HEK293 (cell line): Measurements from ENCODE around the gene SLMAP.
"Not testable (repeated sequence)": the region's sequence is repeated elsewhere in the genome, so short reads cannot be mapped to it uniquely, and the experiment has no call there.

Experiments
- CTCF ChIA-PET: fragments of 350-600 bp; formaldehyde crosslinking; extraction: SDS; loops from one replicate; lab custom pipeline; 2021; ENCODE audit warnings: antibody characterized with exemption; lab: Yijun Ruan, JAX
- POLR2A ChIA-PET: fragments of 300-600 bp; formaldehyde crosslinking; extraction: SDS; loops from one replicate; lab custom pipeline; 2020; ENCODE audit warnings: antibody characterized with exemption, inconsistent platforms; lab: Yijun Ruan, JAX
- H3K27ac ChIP-seq: fragments of 200-500 bp; sonication (Bioruptor generic); 2 replicates; pipeline ENCODE4 v1.5.1; 2014; ENCODE audit warnings: low read depth, low read length, control low read depth, inconsistent platforms; ENCODE audit errors: extremely low read depth
- H3K36me3 ChIP-seq, 2 experiments: fragments of 200-500 bp in 1 of 2; sonication (Bioruptor generic) in 1 of 2; 1 replicate in 1 of 2; 2 replicates in 1 of 2; pipeline ENCODE4 v1.5.1; 2014 to 2017; ENCODE audit warnings: inconsistent platforms in 2 of 2, low read length in 2 of 2; ENCODE audit not compliant: control insufficient read depth in 2 of 2, insufficient read depth in 1 of 2
- H3K4me1 ChIP-seq: fragments of 200-500 bp; sonication (Bioruptor generic); 2 replicates; pipeline ENCODE4 v1.5.1; 2014; ENCODE audit warnings: mild to moderate bottlenecking, low read length, inconsistent platforms; ENCODE audit not compliant: control insufficient read depth, insufficient read depth
- H3K4me3 ChIP-seq: 2 replicates; pipeline ENCODE4 v1.5.1; 2011; ENCODE audit warnings: low read depth, mild to moderate bottlenecking, control low read depth, low read length, moderate library complexity
- H3K9me3 ChIP-seq: fragments of 200-500 bp; sonication (Bioruptor generic); 2 replicates; pipeline ENCODE4 v1.5.1; 2014; ENCODE audit warnings: low read depth, low read length, inconsistent platforms; ENCODE audit not compliant: control insufficient read depth, insufficient read depth
- GLIS2 ChIP-seq: fragments of 450-650 bp; formaldehyde crosslinking; IDR thresholded peaks from 2 replicates; pipeline ENCODE4 v1.5.1; 2016; ENCODE audit warnings: missing biosample characterization, missing genetic modification characterization
- HOXA7 ChIP-seq: sonication (generic); formaldehyde crosslinking; IDR thresholded peaks from 2 replicates; pipeline ENCODE4 v1.8.1; 2022; ENCODE audit warnings: missing genetic modification reagents, borderline replicate concordance
- PRDM1 ChIP-seq: fragments of 450-650 bp; formaldehyde crosslinking; IDR thresholded peaks from 2 replicates; pipeline ENCODE4; 2016; ENCODE audit warnings: missing biosample characterization, missing genetic modification characterization
- RBAK ChIP-seq: fragments of 450-650 bp; formaldehyde crosslinking; IDR thresholded peaks from 2 replicates; pipeline ENCODE4 v1.5.1; 2016; ENCODE audit warnings: missing biosample characterization, missing genetic modification characterization
- SP3 ChIP-seq: fragments of 450-650 bp; formaldehyde crosslinking; IDR thresholded peaks from 2 replicates; pipeline ENCODE4 v1.5.1; 2016; ENCODE audit warnings: missing biosample characterization, missing genetic modification characterization
- ZBTB17 ChIP-seq: fragments of 450-650 bp; formaldehyde crosslinking; IDR thresholded peaks from 2 replicates; pipeline ENCODE4 v1.5.1; 2016; ENCODE audit warnings: missing biosample characterization, missing genetic modification characterization
- ZBTB48 ChIP-seq: fragments of 450-650 bp; formaldehyde crosslinking; IDR thresholded peaks from 2 replicates; pipeline ENCODE4 v1.5.1; 2016; ENCODE audit warnings: missing biosample characterization, missing genetic modification characterization
- ZNF121 ChIP-seq: fragments of 450-650 bp; formaldehyde crosslinking; IDR thresholded peaks from 2 replicates; pipeline ENCODE4 v1.5.1; 2016; ENCODE audit warnings: missing biosample characterization, missing genetic modification characterization
- ZNF146 ChIP-seq: fragments of 450-650 bp; formaldehyde crosslinking; IDR thresholded peaks from 2 replicates; pipeline ENCODE4 v1.5.1; 2016; ENCODE audit warnings: missing biosample characterization, missing genetic modification characterization
- ZNF16 ChIP-seq: fragments of 450-650 bp; formaldehyde crosslinking; IDR thresholded peaks from 2 replicates; pipeline ENCODE4 v1.5.1; 2016; ENCODE audit warnings: low read depth, missing biosample characterization, missing genetic modification characterization
- ZNF174 ChIP-seq: fragments of 450-650 bp; formaldehyde crosslinking; IDR thresholded peaks from 2 replicates; pipeline ENCODE4 v1.5.0; 2017; ENCODE audit warnings: missing biosample characterization, mild to moderate bottlenecking, missing genetic modification characterization
- ZNF239 ChIP-seq: fragments of 450-650 bp; formaldehyde crosslinking; IDR thresholded peaks from 2 replicates; pipeline ENCODE4 v1.5.1; 2016; ENCODE audit warnings: missing biosample characterization, missing genetic modification characterization
- ZNF324 ChIP-seq: fragments of 450-650 bp; formaldehyde crosslinking; IDR thresholded peaks from 2 replicates; pipeline ENCODE4 v1.5.1; 2016; ENCODE audit warnings: missing biosample characterization, missing genetic modification characterization
- ZNF350 ChIP-seq: fragments of 450-650 bp; formaldehyde crosslinking; IDR thresholded peaks from 2 replicates; pipeline ENCODE4 v1.5.0; 2017; ENCODE audit warnings: missing biosample characterization, mild to moderate bottlenecking, missing genetic modification characterization
- ZNF423 ChIP-seq: fragments of 450-650 bp; formaldehyde crosslinking; IDR thresholded peaks from 2 replicates; pipeline ENCODE4 v1.5.1; 2016; ENCODE audit warnings: missing biosample characterization, missing genetic modification characterization
- ZNF580 ChIP-seq: fragments of 450-650 bp; formaldehyde crosslinking; IDR thresholded peaks from 2 replicates; pipeline ENCODE4 v1.5.1; 2016; ENCODE audit warnings: missing biosample characterization, missing genetic modification characterization
- ZNF777 ChIP-seq: fragments of 450-650 bp; formaldehyde crosslinking; IDR thresholded peaks from 2 replicates; pipeline ENCODE4 v1.5.1; 2017; ENCODE audit warnings: missing biosample characterization, missing genetic modification characterization, borderline replicate concordance
- TF ChIP-seq, protein P1 (sequence below): fragments of 450-650 bp; formaldehyde crosslinking; IDR thresholded peaks from 2 replicates; pipeline ENCODE4 v1.5.1; 2017; ENCODE audit warnings: missing biosample characterization, missing genetic modification characterization
- TF ChIP-seq, protein P2 (sequence below): fragments of 450-650 bp; formaldehyde crosslinking; IDR thresholded peaks from 2 replicates; pipeline ENCODE4 v1.5.1; 2016; ENCODE audit warnings: missing biosample characterization, missing genetic modification characterization
- TF ChIP-seq, protein P3 (sequence below): fragments of 450-650 bp; formaldehyde crosslinking; IDR thresholded peaks from 2 replicates; pipeline ENCODE4 v1.5.1; 2016; ENCODE audit warnings: missing biosample characterization, missing genetic modification characterization, borderline replicate concordance

The SLMAP gene

GRCh38 chr3:57805674-57806073 lies 49.6 kb downstream of the SLMAP start:
- Histone ChIP-seq H3K4me3 (no peak overlapping the region), H3K27ac (no peak overlapping the region), H3K4me1 (no peaks in the 10 kb centered on the region; the same call in 1 of the 2 replicates), H3K9me3 (no peaks in the 10 kb centered on the region), H3K36me3 (no peaks in the 10 kb centered on the region)
- ChIA-PET POLR2A (interaction anchor here (0.7 kb wide), 2 partner anchors 10 to 50 kb away, joined by 3 to 4 read pairs; no protein-coding TSS in a partner anchor), CTCF (interaction anchor here (0.6 to 0.7 kb wide), 2 partner anchors 160 to 191 kb away, joined by 4 read pairs; no protein-coding TSS in a partner anchor)
- TF ChIP-seq ZNF777 (tag by site-specific recombination) (no peak), ZNF324 (tag by site-specific recombination) (no peak), ZBTB48 (tag by site-specific recombination) (no peak), ZNF121 (no peak), ZNF350 (tag by site-specific recombination) (no peak)
- TF ChIP-seq, protein P1, sequence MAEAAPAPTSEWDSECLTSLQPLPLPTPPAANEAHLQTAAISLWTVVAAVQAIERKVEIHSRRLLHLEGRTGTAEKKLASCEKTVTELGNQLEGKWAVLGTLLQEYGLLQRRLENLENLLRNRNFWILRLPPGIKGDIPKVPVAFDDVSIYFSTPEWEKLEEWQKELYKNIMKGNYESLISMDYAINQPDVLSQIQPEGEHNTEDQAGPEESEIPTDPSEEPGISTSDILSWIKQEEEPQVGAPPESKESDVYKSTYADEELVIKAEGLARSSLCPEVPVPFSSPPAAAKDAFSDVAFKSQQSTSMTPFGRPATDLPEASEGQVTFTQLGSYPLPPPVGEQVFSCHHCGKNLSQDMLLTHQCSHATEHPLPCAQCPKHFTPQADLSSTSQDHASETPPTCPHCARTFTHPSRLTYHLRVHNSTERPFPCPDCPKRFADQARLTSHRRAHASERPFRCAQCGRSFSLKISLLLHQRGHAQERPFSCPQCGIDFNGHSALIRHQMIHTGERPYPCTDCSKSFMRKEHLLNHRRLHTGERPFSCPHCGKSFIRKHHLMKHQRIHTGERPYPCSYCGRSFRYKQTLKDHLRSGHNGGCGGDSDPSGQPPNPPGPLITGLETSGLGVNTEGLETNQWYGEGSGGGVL (tag by site-specific recombination) = 0 out of 2 replicates have a peak, but pooled peaks have one; percentile 10
- TF ChIP-seq, protein P2, sequence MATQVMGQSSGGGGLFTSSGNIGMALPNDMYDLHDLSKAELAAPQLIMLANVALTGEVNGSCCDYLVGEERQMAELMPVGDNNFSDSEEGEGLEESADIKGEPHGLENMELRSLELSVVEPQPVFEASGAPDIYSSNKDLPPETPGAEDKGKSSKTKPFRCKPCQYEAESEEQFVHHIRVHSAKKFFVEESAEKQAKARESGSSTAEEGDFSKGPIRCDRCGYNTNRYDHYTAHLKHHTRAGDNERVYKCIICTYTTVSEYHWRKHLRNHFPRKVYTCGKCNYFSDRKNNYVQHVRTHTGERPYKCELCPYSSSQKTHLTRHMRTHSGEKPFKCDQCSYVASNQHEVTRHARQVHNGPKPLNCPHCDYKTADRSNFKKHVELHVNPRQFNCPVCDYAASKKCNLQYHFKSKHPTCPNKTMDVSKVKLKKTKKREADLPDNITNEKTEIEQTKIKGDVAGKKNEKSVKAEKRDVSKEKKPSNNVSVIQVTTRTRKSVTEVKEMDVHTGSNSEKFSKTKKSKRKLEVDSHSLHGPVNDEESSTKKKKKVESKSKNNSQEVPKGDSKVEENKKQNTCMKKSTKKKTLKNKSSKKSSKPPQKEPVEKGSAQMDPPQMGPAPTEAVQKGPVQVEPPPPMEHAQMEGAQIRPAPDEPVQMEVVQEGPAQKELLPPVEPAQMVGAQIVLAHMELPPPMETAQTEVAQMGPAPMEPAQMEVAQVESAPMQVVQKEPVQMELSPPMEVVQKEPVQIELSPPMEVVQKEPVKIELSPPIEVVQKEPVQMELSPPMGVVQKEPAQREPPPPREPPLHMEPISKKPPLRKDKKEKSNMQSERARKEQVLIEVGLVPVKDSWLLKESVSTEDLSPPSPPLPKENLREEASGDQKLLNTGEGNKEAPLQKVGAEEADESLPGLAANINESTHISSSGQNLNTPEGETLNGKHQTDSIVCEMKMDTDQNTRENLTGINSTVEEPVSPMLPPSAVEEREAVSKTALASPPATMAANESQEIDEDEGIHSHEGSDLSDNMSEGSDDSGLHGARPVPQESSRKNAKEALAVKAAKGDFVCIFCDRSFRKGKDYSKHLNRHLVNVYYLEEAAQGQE (tag by site-specific recombination) = peak; percentile 90

GRCh38 chr3:57806195-57806594 lies 50.1 kb downstream of the SLMAP start:
- not testable (repeated sequence) for H3K9me3 ChIP-seq, H3K36me3 ChIP-seq
- TF ChIP-seq ZNF580 (tag by site-specific recombination) (peak; percentile 78), ZNF146 (tag by site-specific recombination) (peak; percentile 98)
- TF ChIP-seq, all 188 proteins: peak for 2; not testable (repeated sequence) for 186
- H3K27ac ChIP-seq, H3K4me1 ChIP-seq, CTCF ChIA-PET, H3K4me3 ChIP-seq, POLR2A ChIA-PET: not testable (repeated sequence)

DNA sequence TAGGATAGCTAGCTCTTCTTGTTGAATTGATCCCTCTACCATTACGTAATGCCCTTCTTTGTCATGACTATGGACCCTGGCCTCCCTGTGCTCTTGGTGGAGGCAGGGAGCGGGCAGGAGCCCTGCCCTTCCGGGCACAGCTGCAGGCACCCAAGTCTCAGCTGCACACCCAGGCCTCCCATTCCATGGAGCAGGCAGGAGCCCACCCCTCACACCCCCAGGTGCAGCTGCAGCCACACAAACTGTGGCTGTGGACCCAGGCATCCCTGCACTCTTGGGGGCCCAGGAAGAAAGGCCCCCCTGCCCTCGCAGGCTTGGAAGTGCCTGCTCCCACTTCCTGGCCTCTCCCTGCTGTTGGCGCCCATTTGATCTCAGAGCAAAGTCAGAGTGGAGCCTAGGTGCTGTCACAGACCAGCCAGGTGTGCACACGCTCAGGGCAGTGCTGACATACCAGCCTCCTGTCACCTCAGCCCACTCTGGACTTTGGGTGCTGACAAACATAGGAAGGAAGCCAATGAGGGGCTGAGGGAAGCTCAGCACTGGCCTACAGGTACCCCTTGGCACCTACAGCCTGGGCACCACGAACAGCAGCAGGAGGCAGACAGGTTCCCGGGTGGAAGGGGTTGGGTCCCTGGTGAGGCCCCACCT lies 53.0 kb downstream of the SLMAP start:
- H3K4me1 ChIP-seq = no peaks in the 10 kb centered on the region
- ChIA-PET CTCF (interaction anchor here (0.7 kb wide), 1 partner anchor 17 kb away, joined by 3 read pairs; no protein-coding TSS in a partner anchor), POLR2A (no interaction called here)
- no peak overlapping the region for H3K27ac ChIP-seq
- H3K9me3 ChIP-seq = no peaks in the 10 kb centered on the region
- no peaks in the 10 kb centered on the region for H3K36me3 ChIP-seq
- no peak overlapping the region for H3K4me3 ChIP-seq
- no peak for TF ChIP-seq RBAK (tag by site-specific recombination)
- no peak for TF ChIP-seq ZBTB17 (tag by site-specific recombination)
- TF ChIP-seq ZNF16 = no peak
- TF ChIP-seq ZNF174 (tag by site-specific recombination) = no peak
- no peak for TF ChIP-seq HOXA7 (CRISPR knock-in tag)
- TF ChIP-seq, protein P3, sequence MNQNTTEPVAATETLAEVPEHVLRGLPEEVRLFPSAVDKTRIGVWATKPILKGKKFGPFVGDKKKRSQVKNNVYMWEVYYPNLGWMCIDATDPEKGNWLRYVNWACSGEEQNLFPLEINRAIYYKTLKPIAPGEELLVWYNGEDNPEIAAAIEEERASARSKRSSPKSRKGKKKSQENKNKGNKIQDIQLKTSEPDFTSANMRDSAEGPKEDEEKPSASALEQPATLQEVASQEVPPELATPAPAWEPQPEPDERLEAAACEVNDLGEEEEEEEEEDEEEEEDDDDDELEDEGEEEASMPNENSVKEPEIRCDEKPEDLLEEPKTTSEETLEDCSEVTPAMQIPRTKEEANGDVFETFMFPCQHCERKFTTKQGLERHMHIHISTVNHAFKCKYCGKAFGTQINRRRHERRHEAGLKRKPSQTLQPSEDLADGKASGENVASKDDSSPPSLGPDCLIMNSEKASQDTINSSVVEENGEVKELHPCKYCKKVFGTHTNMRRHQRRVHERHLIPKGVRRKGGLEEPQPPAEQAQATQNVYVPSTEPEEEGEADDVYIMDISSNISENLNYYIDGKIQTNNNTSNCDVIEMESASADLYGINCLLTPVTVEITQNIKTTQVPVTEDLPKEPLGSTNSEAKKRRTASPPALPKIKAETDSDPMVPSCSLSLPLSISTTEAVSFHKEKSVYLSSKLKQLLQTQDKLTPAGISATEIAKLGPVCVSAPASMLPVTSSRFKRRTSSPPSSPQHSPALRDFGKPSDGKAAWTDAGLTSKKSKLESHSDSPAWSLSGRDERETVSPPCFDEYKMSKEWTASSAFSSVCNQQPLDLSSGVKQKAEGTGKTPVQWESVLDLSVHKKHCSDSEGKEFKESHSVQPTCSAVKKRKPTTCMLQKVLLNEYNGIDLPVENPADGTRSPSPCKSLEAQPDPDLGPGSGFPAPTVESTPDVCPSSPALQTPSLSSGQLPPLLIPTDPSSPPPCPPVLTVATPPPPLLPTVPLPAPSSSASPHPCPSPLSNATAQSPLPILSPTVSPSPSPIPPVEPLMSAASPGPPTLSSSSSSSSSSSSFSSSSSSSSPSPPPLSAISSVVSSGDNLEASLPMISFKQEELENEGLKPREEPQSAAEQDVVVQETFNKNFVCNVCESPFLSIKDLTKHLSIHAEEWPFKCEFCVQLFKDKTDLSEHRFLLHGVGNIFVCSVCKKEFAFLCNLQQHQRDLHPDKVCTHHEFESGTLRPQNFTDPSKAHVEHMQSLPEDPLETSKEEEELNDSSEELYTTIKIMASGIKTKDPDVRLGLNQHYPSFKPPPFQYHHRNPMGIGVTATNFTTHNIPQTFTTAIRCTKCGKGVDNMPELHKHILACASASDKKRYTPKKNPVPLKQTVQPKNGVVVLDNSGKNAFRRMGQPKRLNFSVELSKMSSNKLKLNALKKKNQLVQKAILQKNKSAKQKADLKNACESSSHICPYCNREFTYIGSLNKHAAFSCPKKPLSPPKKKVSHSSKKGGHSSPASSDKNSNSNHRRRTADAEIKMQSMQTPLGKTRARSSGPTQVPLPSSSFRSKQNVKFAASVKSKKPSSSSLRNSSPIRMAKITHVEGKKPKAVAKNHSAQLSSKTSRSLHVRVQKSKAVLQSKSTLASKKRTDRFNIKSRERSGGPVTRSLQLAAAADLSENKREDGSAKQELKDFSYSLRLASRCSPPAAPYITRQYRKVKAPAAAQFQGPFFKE (tag by site-specific recombination) = no peak
- TF ChIP-seq ZNF239 (tag by site-specific recombination) = no peak
- TF ChIP-seq ZNF777 (tag by site-specific recombination) = no peak
- no peak for TF ChIP-seq PRDM1 (tag by site-specific recombination)
- no peak for TF ChIP-seq GLIS2 (tag by site-specific recombination)
- TF ChIP-seq ZNF423 (tag by site-specific recombination) = no peak
- TF ChIP-seq SP3 (tag by site-specific recombination) = no peak
